GM18867 (cell line): ENCODE results near the gene CES1.
"Not testable (repeated sequence)": the region's sequence is repeated elsewhere in the genome, so short reads cannot be mapped to it uniquely, and the experiment has no call there.

Source experiments
- ATAC-seq: cut with Tn5 transposase; IDR thresholded peaks from one replicate; pipeline ENCODE4 v1.9.1; 2021; ENCODE audit warnings: mild to moderate bottlenecking, moderate library complexity; ENCODE audit not compliant: unreplicated experiment

The CES1 gene

GRCh38 chr16:55832425-55832772 is 497 bp downstream of the CES1 start:
- no peak for ATAC-seq

GRCh38 chr16:55830658-55831294 is 2.1 kb downstream of the CES1 start:
- ATAC-seq: no peak

- not testable (repeated sequence) for ATAC-seq
Measured at GRCh38 chr16:55829232-55829631, 3.7 kb downstream of the CES1 start.

GRCh38 chr16:55828680-55829079 is 4.2 kb downstream of the CES1 start:
- no peak for ATAC-seq

- ATAC-seq: no peak
Measured at GRCh38 chr16:55825115-55825728, 7.7 kb downstream of the CES1 start.

GRCh38 chr16:55824473-55825000 is 8.4 kb downstream of the CES1 start:
- ATAC-seq: no peak

GRCh38 chr16:55822280-55822810 is 10.6 kb downstream of the CES1 start:
- no peak for ATAC-seq

GRCh38 chr16:55821210-55821609 is 11.7 kb downstream of the CES1 start:
- ATAC-seq: no peak

GRCh38 chr16:55820615-55821014 is 12.3 kb downstream of the CES1 start:
- no peak for ATAC-seq

GRCh38 chr16:55817236-55817912 is 15.5 kb downstream of the CES1 start:
- no peak for ATAC-seq

GRCh38 chr16:55816222-55816621 is 16.7 kb downstream of the CES1 start:
- not testable (repeated sequence) for ATAC-seq

- ATAC-seq: no peak
Measured at GRCh38 chr16:55815320-55815719, 17.6 kb downstream of the CES1 start.

GRCh38 chr16:55814174-55814573 is 18.7 kb downstream of the CES1 start:
- ATAC-seq: not testable (repeated sequence)

- ATAC-seq: not testable (repeated sequence)
Measured at GRCh38 chr16:55813730-55814129, 19.2 kb downstream of the CES1 start.

- ATAC-seq: no peak
Measured at GRCh38 chr16:55812951-55813350, 19.9 kb downstream of the CES1 start.

GRCh38 chr16:55811811-55812210 is 21.1 kb downstream of the CES1 start:
- no peak for ATAC-seq

- no peak for ATAC-seq
Measured at GRCh38 chr16:55810451-55810961, 22.4 kb downstream of the CES1 start.

- ATAC-seq: no peak
Measured at GRCh38 chr16:55809851-55810250, 23.0 kb downstream of the CES1 start.

- ATAC-seq: no peak
Measured at GRCh38 chr16:55809386-55809785, 23.5 kb downstream of the CES1 start.

GRCh38 chr16:55808286-55808685 is 24.6 kb downstream of the CES1 start:
- not testable (repeated sequence) for ATAC-seq

GRCh38 chr16:55805104-55805503 is 27.8 kb downstream of the CES1 start:
- ATAC-seq: not testable (repeated sequence)

GRCh38 chr16:55803681-55804080 is 29.2 kb downstream of the CES1 start:
- not testable (repeated sequence) for ATAC-seq
